T-cell (primary cell): ENCODE results near the gene NPNT. TPM values are rescaled to one million over a fixed set of nuclear protein-coding genes. Genes with fewer than 3 reads are reported as not detected.

ENCODE experiments used
- ATAC-seq, 4 experiments: fragments of 200-7000 bp in 3 of 4; fragments of 150-1000 bp in 1 of 4; cut with Tn5 transposase; replicated peaks in 1 of 4; 1 replicate in 3 of 4; 2 replicates in 1 of 4; pipeline ENCODE4 v1.10.0; 2021; ENCODE audit warnings: moderate library complexity in 3 of 4, mild to moderate bottlenecking in 2 of 4, moderate number of reproducible peaks in 1 of 4
- CTCF ChIA-PET, 2 donors: fragments of 300-600 bp; sonication (Branson Sonifier 250); formaldehyde crosslinking; loops; one replicate each; lab custom pipeline; 2022; ENCODE audit warnings: antibody characterized with exemption in 2 of 2; lab: Charles Lee
- POLR2A ChIA-PET, 2 donors: fragments of 300-600 bp; sonication (Branson Sonifier 250); formaldehyde crosslinking; loops; one replicate each; lab custom pipeline; 2022; ENCODE audit warnings: antibody characterized with exemption in 2 of 2; lab: Charles Lee
- DNase-seq, 35 experiments: peaks; one replicate each; pipeline versions ENCODE4 v3.0.0 to v3.0.0-alpha.2; 2013 to 2023
- H3K27ac ChIP-seq: one replicate; pipeline ENCODE4 v1.5.1; 2013; ENCODE audit warnings: low read length
- H3K27me3 ChIP-seq, 2 experiments: replicated peaks in 1 of 2; 1 replicate in 1 of 2; 2 replicates in 1 of 2; pipeline versions ENCODE4 v1.6.1 to v1.7.0; 2013; ENCODE audit warnings: low read length in 1 of 2, mixed read lengths in 1 of 2; ENCODE audit not compliant: control insufficient read depth in 2 of 2, insufficient read depth in 2 of 2; ENCODE audit errors: extremely low read depth in 1 of 2
- H3K36me3 ChIP-seq, 2 donors: 1 replicate in 1 of 2; 2 replicates in 1 of 2; pipeline versions ENCODE4 v1.6.1 to v1.7.0; 2013; ENCODE audit warnings: low read length in 1 of 2; ENCODE audit not compliant: control insufficient read depth in 2 of 2, insufficient read depth in 1 of 2; ENCODE audit errors: extremely low read depth in 1 of 2
- H3K4me1 ChIP-seq, 2 experiments: 1 replicate in 1 of 2; 2 replicates in 1 of 2; pipeline versions ENCODE4 v1.6.1 to v1.7.0; 2013; ENCODE audit warnings: low read length in 2 of 2, mixed read lengths in 1 of 2; ENCODE audit not compliant: insufficient read depth in 2 of 2, control insufficient read depth in 1 of 2; ENCODE audit errors: extremely low read depth in 1 of 2
- H3K4me3 ChIP-seq, 2 donors: 1 replicate in 1 of 2; 2 replicates in 1 of 2; pipeline versions ENCODE4 v1.5.1 to v1.7.0; 2013; ENCODE audit warnings: mild to moderate bottlenecking in 2 of 2, low read length in 1 of 2, moderate library complexity in 1 of 2; ENCODE audit not compliant: control insufficient read depth in 1 of 2; ENCODE audit errors: extremely low read depth in 1 of 2
- H3K9me3 ChIP-seq: 2 replicates; pipeline ENCODE4 v1.7.0; 2013
- H3K27ac Mint-ChIP-seq, 2 donors: one replicate each; pipeline ENCODE4 v1.8.0; 2020 to 2021; ENCODE audit warnings: mild to moderate bottlenecking in 2 of 2, mixed read lengths in 2 of 2
- H3K27me3 Mint-ChIP-seq, 2 donors: one replicate each; pipeline ENCODE4 v1.8.0; 2021 to 2022; ENCODE audit warnings: mixed read lengths in 2 of 2
- H3K36me3 Mint-ChIP-seq: one replicate; pipeline ENCODE4 v1.8.0; 2021; ENCODE audit warnings: mixed read lengths
- H3K4me1 Mint-ChIP-seq, 3 donors: one replicate each; pipeline ENCODE4 v1.8.0; 2020 to 2022; ENCODE audit warnings: mixed read lengths in 3 of 3, mild to moderate bottlenecking in 1 of 3
- H3K4me3 Mint-ChIP-seq, 3 donors: one replicate each; pipeline ENCODE4 v1.8.0; 2020 to 2022; ENCODE audit warnings: mild to moderate bottlenecking in 3 of 3, mixed read lengths in 3 of 3, moderate library complexity in 3 of 3
- H3K9me3 Mint-ChIP-seq, 3 donors: one replicate each; pipeline ENCODE4 v1.8.0; 2020 to 2022; ENCODE audit warnings: mixed read lengths in 3 of 3
- WGBS: methylation state at CpG from one replicate; pipeline ENCODE4 v1.1.5; 2013; ENCODE audit warnings: missing lambda C conversion rate; ENCODE audit not compliant: insufficient coverage; 5-methylcytosine and 5-hydroxymethylcytosine counted together
- total RNA-seq, 35 experiments: library from RNA in 6 of 35; stranded (reverse) in 6 of 35; fragments of 120-200 nt in 1 of 35; gene quantifications; one replicate each; pipeline versions ENCODE4 v1.2.1 to v1.2.4 and lab custom pipeline; 2013 to 2026

The NPNT gene
- total RNA-seq, 5 donors from 2014 or later (not counting 1 experiment from before 2014, with no cell fraction given): 0.32 to 0.88 (median 0.33) TPM; not detected in 2

DNA sequence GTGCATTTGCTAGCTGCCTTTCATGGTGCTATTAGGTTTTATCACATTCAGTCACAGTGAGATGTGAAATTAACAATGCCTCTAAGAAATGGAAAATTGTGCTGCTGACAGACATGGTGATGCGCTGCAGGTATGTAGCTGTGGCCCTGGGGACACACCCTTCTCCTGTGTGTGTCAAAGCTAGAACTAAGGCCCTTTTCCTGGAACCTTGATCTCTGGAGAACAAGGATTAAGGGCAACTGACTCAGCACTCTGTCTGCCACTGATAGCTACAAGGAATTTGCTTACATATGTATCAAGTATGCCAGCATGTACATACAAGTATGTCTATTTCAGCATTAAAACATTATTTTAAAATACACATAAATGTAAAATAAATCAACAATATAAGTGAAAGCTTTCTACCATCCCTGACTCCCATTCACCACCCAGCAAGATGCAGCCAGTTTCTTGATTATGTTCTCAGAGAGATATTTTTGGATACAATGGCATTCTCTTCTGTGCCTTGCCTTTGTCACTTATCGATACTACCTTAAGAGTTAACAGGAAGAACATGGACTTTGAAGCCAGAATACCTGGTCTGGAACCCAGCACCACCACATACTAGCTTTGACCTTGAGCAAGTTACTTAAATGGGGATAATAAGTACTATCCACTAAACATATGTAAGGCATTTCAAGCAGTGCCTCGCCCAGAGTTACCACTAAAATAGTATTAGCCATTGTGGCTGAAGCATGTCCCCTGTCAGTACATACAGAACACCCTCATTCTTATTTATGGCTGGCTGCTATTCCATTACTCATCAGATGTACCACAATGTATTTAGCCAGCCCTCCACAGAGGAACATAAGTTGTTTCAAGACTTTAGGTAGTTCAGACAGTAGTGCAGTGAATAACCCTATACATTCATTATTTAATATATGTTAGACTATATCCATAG, 68.5 kb downstream of the NPNT start:
- WGBS: 100% methylated on average over 1 of the region's 3 CpGs
- no peak for DNase-seq
- peaks cover 0 to 4% of the 10 kb centered on the region in 2 donors for H3K27me3 Mint-ChIP-seq
- no peaks in the 10 kb centered on the region for H3K4me1 Mint-ChIP-seq
- no peaks in the 10 kb centered on the region for H3K36me3 ChIP-seq
- no peak overlapping the region for H3K4me3 ChIP-seq
- no peak overlapping the region for H3K27ac Mint-ChIP-seq
- no peak for ATAC-seq
- H3K4me1 ChIP-seq: no peaks in the 10 kb centered on the region
- H3K27me3 ChIP-seq: no peaks in the 10 kb centered on the region
- H3K4me3 Mint-ChIP-seq: no peak overlapping the region
- ChIA-PET POLR2A (no interaction called here), CTCF (no interaction called here)
- no peaks in the 10 kb centered on the region for H3K9me3 ChIP-seq
- H3K9me3 Mint-ChIP-seq: no peaks in the 10 kb centered on the region
- no peak overlapping the region for H3K27ac ChIP-seq
- no peaks in the 10 kb centered on the region for H3K36me3 Mint-ChIP-seq

DNA sequence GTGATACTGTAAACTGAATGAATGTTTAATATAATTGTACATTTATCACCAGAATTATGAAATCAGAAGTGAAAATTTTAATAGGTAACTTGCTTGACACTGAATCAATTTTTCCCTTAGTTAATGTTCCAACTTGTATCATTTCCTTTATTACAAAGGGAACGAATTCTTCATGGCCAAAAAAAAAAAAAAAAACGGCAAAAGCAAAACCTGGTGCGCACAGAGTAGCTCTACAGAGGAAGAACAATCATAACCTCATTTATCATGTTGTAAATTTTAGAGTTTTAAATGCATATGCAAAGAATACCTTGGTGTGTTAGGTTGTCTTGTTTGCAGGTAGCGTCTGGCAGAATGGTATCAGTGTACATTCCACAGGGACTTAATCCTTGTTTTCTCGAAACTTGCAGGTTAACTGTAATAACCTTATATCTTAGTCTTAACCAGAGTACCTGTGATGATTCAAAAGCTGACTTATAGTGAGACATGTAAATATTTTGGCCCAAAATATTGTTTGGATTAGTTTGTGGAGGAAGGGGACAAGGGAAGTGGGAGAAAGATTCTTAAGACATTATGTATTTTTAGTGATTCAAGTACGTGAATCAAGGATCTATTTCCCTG, 70.0 kb downstream of the NPNT start:
- Mint-ChIP-seq H3K36me3 (no peaks in the 10 kb centered on the region), H3K4me1 (no peaks in the 10 kb centered on the region), H3K27ac (no peak overlapping the region), H3K27me3 (peaks cover 0 to 6% of the 10 kb centered on the region in 2 donors), H3K9me3 (no peaks in the 10 kb centered on the region), H3K4me3 (no peak overlapping the region)
- H3K4me3 ChIP-seq: no peak overlapping the region
- ChIA-PET CTCF (no interaction called here), POLR2A (no interaction called here)
- no peaks in the 10 kb centered on the region for H3K9me3 ChIP-seq
- no peak overlapping the region for H3K27ac ChIP-seq
- ATAC-seq: no peak
- WGBS: no CpG with 5 or more reads among the region's 6 CpGs
- no peaks in the 10 kb centered on the region for H3K27me3 ChIP-seq
- no peaks in the 10 kb centered on the region for H3K36me3 ChIP-seq
- no peak for DNase-seq
- no peaks in the 10 kb centered on the region for H3K4me1 ChIP-seq

- CTCF ChIA-PET: no interaction called here
Observed at GRCh38 chr4:105966051-105966450, 70.8 kb downstream of the NPNT start.

DNA sequence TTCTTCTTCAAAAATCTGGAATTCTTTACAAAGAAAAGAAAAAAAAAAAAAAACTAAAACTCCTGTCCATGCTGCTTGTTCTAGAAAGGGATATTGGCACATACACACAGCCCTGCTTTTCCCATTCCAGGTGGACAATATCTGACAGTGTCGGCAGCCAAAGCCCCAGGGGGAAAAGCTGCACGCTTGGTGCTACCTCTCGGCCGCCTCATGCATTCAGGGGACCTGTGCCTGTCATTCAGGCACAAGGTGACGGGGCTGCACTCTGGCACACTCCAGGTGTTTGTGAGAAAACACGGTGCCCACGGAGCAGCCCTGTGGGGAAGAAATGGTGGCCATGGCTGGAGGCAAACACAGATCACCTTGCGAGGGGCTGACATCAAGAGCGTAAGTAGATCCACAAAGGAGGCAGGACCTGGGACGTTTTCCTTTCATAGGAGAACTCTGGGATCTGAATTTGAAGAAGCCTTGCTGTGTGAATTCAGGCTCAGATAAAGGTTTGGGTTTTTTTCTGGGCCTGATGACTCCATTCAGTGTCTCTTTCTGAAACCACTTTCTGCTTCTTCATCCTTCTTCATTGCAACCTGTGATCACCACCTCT, 71.9 kb downstream of the NPNT start:
- Mint-ChIP-seq H3K4me1 (no peaks in the 10 kb centered on the region), H3K36me3 (no peaks in the 10 kb centered on the region), H3K9me3 (no peaks in the 10 kb centered on the region), H3K27me3 (peaks cover 5% of the 10 kb centered on the region in 2 donors), H3K27ac (no peak overlapping the region), H3K4me3 (no peak overlapping the region)
- no peak for ATAC-seq
- H3K9me3 ChIP-seq: no peaks in the 10 kb centered on the region
- no peaks in the 10 kb centered on the region for H3K27me3 ChIP-seq
- no peak overlapping the region for H3K27ac ChIP-seq
- H3K36me3 ChIP-seq: no peaks in the 10 kb centered on the region
- H3K4me1 ChIP-seq: no peaks in the 10 kb centered on the region
- WGBS: 90% methylated on average over 9 of the region's 10 CpGs
- H3K4me3 ChIP-seq: no peak overlapping the region
- no peak for DNase-seq
- ChIA-PET POLR2A (no interaction called here), CTCF (no interaction called here)

More at GRCh38 chr4:105966051-105966450, 70.8 kb downstream of the NPNT start:
- H3K36me3 ChIP-seq: no peaks in the 10 kb centered on the region
- no peaks in the 10 kb centered on the region for H3K4me1 Mint-ChIP-seq
- ATAC-seq (no peak), DNase-seq (no peak)
- H3K27me3 ChIP-seq: no peaks in the 10 kb centered on the region
- H3K27ac ChIP-seq: no peak overlapping the region
- no peaks in the 10 kb centered on the region for H3K9me3 ChIP-seq
- no peaks in the 10 kb centered on the region for H3K4me1 ChIP-seq
- POLR2A ChIA-PET: no interaction called here
- no peak overlapping the region for H3K4me3 Mint-ChIP-seq
- no peaks in the 10 kb centered on the region for H3K9me3 Mint-ChIP-seq
- H3K36me3 Mint-ChIP-seq: no peaks in the 10 kb centered on the region
- peaks cover 3 to 6% of the 10 kb centered on the region in 2 donors for H3K27me3 Mint-ChIP-seq
- H3K4me3 ChIP-seq: no peak overlapping the region
- H3K27ac Mint-ChIP-seq: no peak overlapping the region

GRCh38 chr4:105969575-105969974, 74.3 kb downstream of the NPNT start:
- POLR2A ChIA-PET: no interaction called here
- H3K27me3 Mint-ChIP-seq: peaks cover 2 to 8% of the 10 kb centered on the region in 2 donors
- CTCF ChIA-PET: no interaction called here
- H3K36me3 ChIP-seq: no peaks in the 10 kb centered on the region
- DNase-seq: no peak
- H3K4me1 ChIP-seq: no peaks in the 10 kb centered on the region
- no peaks in the 10 kb centered on the region for H3K4me1 Mint-ChIP-seq
- WGBS: 100% methylated on average over 1 of the region's 2 CpGs
- H3K27ac ChIP-seq: no peak overlapping the region
- no peak for ATAC-seq
- no peak overlapping the region for H3K4me3 ChIP-seq
- no peak overlapping the region for H3K4me3 Mint-ChIP-seq
- H3K27me3 ChIP-seq: no peaks in the 10 kb centered on the region
- no peaks in the 10 kb centered on the region for H3K36me3 Mint-ChIP-seq
- H3K9me3 ChIP-seq: no peaks in the 10 kb centered on the region
- no peak overlapping the region for H3K27ac Mint-ChIP-seq
- H3K9me3 Mint-ChIP-seq: no peaks in the 10 kb centered on the region

GRCh38 chr4:105970371-105970770, 75.1 kb downstream of the NPNT start:
- ChIA-PET CTCF (no interaction called here), POLR2A (no interaction called here)
- Histone ChIP-seq H3K9me3 (no peaks in the 10 kb centered on the region), H3K4me1 (no peaks in the 10 kb centered on the region), H3K27ac (no peak overlapping the region), H3K27me3 (no peaks in the 10 kb centered on the region), H3K4me3 (no peak overlapping the region), H3K36me3 (no peaks in the 10 kb centered on the region)
- Mint-ChIP-seq H3K27ac (no peak overlapping the region), H3K4me1 (no peaks in the 10 kb centered on the region), H3K4me3 (no peak overlapping the region), H3K9me3 (no peaks in the 10 kb centered on the region), H3K27me3 (peaks cover 2 to 8% of the 10 kb centered on the region in 2 donors), H3K36me3 (no peaks in the 10 kb centered on the region)
- ATAC-seq: no peak
- no peak for DNase-seq
- no CpG with 5 or more reads among the region's 1 CpG for WGBS
